Right renal cortex interstitium (tissue), 3 donors: ENCODE measurements around the gene ATP10A. TPM values are rescaled to one million over a fixed set of nuclear protein-coding genes. Genes with fewer than 3 reads are reported as not detected.

Experiments used
- DNase-seq, 3 donors: peaks; one replicate each; pipeline ENCODE4 v3.0.0-alpha.2; 2013; ENCODE audit warnings: low read depth in 3 of 3, low spot score in 2 of 3
- polyA plus RNA-seq, 3 donors: library from polyadenylated mRNA; unstranded; fragments of 120-200 nt; gene quantifications; one replicate each; pipeline ENCODE4 v1.2.1, GENCODE V29; 2013; ENCODE audit not compliant: insufficient read length in 3 of 3

The ATP10A gene
- polyA plus RNA-seq, 3 donors: 2.3 to 4.5 (median 2.9) TPM

DNA sequence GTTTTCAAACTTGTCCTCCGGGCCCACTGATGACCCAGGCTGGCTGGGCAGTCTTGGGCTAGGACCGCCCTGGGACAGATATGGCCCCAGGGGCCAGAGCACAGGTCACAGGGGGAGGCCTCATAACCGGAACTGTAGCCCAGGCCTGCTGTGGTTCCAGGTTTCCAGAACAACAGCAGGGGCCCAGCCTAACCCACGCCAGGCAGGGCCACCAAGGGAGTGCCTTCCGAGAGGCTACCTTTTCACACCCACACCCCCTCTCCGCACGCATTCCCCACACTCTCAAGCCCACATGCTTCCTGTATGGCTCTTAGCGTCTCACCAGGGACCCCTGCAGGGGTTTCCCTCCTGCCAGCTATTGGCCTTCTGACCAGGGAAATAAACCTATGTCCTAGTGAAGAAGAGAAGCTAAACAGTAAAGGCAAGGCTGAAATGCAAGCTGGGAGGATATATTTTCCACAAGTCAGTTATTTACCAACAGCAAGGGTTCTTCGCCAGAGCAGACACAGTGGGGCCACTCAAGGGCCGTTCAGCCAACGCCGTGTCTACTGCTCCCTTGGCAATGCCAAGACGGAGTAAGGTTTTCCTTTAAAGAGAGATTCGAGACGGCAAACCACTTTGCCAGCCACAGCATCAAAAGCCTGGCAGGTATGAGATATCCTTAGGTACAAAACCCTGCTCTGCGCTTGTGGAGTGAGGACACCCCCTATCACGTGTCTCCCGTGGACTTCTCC, 135.1 kb downstream of the ATP10A start:
- DNase-seq: no peak

DNA sequence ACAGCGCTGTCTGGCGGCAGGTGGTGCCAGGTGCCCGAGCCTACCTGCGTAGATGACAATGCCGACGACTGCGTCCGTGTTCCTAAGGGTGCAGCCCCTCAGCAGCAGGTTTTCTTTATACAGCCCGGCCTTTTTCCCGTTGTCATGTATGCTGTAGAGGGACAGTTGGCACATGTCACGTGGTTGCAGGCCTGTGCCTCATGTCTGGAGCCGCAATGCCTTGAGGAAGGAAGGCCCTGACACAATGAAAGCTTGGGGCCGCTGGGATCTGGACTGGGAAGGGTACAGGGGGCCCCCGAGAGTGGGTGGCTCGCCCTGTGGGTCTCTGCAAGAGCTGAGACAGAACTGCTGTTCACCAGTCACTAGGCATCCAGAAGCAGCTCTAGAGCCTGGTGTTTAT, 136.0 kb downstream of the ATP10A start:
- DNase-seq: no peak

DNA sequence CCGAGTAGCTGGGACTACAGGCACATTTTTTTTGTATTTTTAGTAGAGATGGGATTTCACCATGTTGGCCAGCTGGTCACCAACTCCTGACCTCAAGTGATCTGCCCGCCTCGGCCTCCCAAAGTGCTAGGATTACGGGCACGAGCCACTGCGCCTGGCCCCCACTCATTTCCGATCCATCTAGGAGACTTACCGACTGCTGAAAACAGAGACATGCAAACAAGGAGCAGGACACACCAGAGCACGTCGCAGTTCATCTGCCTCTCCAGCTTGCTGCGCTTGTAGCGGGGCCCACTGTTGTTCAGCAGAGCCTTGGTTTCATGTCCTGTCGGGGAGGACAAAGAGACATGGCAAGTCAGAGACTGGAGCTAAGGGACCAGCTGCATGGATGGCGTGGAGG, 137.4 kb downstream of the ATP10A start:
- DNase-seq: no peak

DNA sequence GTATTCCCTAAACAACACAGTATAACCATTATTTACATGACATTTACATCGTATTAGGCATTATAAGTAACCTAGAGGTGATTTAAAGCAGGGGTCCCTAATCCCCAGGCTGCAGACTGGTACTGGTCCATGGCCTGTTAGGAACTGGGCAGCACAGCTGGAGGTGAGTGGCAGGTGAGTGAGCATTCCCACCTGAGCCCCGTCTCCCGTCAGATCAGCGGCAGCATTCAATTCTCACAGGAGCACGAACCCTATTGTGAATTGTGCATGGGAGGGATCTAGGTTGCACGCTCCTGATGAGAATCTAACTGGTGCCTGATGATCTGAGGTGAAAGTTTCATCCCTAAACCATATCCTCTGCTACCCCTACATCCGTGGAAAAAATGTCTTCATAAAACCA, 138.2 kb downstream of the ATP10A start:
- no peak for DNase-seq

DNA sequence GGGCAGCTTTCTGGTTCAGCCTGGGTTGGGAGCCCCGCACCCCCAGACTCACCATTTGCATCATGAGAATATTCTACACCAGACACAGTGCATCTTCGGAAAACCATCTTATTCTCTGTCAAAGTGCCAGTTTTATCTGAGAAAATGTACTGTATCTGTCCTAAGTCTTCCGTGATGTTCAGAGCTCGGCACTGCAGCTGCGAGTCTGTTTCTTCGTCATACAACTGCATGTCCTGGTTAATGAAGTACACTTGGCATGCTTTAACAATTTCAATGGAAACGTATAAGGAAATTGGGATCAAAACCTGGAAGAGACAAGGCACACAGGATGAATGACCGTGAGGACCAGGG, 141.5 kb downstream of the ATP10A start:
- DNase-seq: no peak

DNA sequence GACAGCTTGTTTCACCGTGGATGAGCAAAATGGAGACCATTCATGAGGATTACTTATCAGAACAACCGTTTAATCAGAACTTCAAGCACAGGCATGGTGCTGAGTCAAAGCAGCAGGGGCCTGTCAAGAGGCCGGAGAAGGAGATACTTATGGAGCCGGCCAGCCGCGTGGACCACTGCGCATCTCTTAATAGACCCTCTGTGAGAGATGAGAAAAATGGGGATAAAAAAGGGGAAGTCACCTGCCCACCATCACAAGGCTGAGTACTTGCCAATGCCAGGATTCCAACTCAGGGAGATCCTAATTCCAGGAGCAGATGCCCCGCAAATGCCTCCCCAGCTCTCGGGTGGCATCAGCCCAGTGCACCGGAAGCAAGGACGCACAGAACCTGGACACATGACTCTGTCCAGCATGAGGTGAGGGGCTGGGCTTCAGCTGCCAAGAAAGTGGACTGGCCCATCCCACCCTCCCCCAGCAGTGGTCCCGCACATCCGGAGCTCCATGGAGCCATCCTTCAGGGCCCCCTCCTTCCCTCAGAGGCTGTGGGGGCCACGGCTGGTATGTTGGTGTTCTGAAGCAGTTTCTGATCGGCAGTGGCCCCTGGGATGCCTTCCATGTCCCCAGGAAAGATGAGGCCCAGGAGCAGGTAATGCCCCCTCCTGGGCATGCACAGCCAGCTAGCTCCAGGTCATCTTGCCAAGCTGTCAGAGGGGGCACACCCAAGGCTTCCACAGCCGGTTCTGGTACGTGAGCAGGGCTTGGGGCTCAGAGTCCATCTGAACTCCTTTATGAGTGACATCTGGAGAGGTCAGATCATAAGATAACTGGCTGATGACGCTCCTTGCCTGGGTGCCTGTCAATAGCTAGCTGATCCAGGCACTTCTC, 143.8 kb downstream of the ATP10A start:
- no peak for DNase-seq

DNA sequence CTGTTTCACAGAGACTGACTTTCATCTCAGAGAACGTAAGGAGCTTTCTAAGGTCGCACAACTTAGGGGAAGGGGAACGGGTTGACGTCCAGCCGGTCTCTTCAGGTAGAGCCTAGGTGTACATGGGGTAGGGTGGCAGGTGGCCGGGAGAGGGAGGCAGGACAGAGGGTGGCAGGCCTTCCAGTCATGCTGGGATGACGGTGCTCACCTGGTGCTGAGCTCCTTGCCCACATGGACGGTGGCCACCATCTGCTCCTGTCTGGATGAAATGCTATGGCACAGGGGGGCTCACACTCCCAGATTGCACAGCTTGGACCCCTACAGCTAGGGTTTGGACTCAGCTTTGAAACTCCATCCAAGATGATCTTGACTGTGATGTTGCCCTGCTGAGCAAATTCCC, 144.5 kb downstream of the ATP10A start:
- DNase-seq: no peak

DNA sequence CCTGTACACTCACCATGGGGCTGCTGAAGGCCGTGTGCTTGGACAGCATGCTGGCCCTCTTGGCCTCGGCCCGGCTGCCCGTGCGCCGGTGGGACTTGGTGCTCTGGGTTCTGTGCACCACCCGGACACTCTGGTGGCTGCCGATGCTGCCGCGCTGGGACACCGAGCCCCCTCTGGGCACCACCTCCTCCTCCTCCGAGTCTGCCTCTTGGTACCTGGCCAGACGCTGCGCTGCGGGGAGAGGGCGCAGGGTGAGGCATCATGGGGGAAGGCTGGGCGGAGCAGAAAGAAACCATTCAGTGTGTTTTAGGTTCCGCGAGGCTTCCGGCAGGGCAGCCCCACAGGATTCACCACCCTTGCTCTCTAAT, 145.0 kb downstream of the ATP10A start:
- DNase-seq: no peak

DNA sequence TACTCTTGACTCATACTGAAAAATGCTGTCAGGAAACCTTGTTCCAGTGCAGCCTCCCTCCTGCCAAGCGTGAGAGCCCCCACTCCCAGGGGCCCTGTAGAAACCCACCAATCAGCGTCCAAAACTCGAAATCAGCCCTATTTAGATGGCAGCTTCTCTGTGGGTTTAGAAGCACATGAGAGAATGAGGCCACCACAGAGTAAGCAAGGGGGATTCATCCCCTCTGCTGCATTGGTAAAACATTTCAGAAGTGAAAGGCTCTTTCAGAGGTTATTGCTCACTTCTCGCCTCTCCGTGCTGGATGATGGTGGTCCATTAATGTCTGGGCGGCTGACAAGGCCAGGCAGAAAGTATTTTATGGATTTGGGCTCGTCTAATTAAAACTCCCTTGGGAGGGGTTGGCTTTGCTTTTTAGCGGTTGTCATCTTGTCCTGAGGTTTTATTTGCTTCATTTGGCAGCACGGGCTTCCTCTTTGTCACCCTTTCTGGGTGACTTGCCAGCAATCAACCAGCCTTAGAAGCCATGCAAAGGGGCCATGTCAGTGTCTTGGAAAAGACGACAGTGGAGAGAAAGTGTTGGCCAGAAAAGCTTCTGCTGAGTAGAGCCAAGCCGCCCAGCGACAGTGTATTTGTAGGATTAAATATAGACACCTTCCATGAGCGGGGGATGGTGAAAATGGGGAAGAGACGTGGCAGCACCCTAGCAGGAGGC, 145.5 kb downstream of the ATP10A start:
- DNase-seq: no peak

DNA sequence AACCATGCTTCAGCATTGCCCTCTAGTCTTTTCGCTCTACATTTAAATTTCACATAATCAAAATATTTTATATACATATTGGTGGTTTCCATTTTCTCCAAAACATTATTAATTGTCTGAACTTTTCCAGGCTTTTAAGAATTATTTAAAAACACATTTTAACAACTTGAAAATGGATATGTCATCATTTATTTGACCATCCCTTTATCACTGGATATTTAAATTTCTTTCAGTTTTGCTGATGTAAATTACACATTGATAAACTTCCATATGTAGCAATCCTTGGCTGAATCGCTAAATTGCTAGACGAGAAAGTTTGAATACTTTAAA, 146.0 kb downstream of the ATP10A start:
- DNase-seq: no peak

DNA sequence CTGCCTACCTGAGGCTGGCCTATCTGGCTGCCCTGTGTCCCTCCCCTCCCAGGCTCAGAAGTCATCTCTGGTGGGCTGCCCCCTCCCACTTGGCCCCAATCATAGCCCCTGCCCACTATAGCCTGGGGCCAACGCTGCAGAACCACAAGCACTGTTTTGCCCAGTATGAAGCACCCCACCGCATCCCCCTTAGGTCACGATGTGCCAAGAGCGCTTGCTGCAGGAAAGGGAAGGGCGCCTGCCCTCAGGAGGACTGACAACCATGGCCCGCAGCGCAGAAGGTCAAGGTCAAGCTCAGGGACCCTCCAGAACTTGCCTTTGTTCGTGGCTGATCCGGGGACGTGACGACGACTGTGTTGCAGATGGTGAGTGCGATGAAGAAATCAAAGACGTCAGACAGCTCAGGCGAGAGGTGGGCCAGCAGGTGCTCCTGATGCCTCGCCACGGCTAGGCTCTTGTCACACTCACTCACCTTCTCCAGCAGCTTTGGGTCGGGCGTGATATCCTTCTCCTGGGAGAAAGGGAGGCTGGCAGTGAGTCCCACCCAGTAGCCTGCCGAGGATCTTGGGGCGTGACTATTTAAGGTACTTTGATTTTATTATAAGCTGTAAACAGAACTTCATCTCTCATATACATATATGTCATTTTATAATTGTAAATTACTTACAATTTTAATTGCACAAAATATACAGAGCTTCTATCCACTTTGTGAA, 146.6 kb downstream of the ATP10A start:
- DNase-seq: no peak

DNA sequence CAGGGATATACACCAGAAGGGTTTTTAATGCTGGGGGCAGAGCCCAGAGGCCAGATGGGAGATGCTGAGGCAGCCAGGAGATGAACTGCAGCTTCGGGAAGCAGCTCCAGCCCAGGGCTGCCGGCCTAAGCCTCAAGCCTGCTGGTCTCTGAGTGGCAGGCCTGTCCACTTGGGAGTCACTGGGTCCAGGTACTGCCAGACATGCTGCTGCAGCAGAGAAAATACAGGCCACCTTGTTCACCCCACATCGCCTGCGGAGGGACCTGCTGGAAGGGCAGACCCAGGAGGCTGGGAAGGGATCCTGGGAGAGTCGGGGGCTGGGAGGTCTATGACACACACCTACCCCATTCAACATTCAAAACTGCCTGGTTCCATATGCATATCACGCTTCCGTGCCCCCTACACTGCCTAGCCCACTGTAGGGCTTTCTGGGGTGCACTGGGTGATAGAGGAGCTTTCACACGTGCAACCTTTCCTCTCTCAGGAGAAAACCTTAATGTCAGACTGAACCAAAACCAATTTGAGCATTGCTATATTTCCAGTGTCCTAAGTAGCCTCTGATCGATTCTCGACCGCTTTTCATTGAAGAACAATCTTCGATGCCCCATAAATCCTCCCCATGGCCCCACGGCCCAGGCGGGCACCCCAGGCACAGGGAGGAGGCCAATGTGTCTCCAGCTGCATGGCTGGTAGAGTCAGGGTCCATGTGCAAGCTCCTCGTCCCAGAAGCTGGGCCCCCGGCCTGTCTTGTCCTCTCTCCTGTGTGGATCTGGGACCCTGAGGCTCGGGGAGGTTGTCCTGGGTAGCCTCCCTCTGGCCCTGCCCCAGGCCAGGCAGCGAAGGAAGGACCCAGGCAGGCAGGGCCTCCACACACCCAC, 147.4 kb downstream of the ATP10A start:
- no peak for DNase-seq

DNA sequence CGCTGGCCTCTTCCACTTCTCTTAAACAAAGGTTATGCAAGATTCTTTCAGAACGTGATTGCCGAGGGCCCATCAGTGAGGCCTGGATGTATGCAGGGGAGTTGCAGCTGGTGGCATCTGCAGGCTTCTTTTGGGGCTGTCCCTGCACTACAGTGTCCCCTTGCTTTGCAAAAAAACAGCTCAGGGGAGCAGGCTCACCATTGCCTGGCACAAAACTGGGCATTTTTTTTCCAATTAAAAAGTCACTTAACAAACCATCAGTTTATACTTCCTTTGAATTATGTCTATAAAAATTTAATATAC, 148.6 kb downstream of the ATP10A start:
- DNase-seq: no peak

DNA sequence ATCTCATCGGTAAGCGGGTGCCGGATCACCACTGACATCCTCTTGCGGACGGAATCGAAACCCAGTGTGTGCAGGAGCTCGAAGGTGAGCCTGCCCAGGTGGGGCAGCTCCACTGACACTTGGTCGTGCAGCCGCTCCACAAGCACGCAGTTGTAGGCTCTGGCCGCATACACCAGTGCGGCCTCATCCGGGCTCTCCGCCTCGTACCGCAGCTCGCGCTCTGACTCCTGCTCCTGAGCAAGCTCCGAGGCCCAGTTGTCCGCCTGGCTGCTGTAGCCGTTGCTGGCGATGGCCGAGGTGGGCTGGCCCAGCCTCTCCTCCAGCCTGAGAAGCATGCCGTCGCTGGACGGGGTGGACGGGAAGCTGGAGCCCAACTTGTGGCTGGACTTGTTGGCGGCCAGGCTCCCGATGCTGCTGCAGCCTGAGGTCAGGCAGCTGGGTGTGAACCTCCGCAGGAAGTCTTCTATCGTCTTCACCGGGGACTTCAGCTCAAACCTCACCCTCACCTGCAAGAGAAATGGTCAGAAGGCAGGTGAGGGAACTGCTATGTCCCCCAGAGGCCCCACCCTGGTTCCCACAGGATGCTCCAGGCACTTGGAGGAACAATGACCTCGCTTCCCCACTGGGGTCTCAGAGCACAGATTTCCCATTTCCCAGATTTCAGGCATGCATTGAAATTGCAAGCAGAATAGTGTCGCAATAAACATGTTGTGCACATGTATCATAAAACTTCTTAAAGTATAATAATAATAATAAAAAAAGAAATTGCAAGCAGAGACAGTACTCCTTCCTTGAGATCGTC, 149.2 kb downstream of the ATP10A start:
- DNase-seq: no peak

DNA sequence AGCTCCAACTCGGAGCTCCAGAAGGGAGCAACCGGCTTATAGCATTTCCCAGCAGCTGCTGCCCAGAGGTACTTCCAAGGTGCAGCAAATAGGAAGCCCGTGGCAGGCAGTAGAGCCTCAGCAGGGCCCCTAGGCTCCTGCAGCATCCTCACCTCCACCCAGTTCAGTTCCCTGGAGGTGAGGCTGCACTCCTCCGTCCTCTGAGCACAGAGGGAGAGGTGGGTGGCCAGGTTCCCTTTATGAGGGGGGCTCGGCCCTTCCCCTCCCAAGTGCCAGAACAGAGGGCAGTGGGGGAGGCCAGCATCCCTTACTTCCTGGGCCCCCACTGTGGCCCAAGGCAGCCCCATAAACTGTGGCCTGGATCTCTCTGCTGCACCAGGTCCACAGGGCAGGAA, 150.2 kb downstream of the ATP10A start:
- no peak for DNase-seq

DNA sequence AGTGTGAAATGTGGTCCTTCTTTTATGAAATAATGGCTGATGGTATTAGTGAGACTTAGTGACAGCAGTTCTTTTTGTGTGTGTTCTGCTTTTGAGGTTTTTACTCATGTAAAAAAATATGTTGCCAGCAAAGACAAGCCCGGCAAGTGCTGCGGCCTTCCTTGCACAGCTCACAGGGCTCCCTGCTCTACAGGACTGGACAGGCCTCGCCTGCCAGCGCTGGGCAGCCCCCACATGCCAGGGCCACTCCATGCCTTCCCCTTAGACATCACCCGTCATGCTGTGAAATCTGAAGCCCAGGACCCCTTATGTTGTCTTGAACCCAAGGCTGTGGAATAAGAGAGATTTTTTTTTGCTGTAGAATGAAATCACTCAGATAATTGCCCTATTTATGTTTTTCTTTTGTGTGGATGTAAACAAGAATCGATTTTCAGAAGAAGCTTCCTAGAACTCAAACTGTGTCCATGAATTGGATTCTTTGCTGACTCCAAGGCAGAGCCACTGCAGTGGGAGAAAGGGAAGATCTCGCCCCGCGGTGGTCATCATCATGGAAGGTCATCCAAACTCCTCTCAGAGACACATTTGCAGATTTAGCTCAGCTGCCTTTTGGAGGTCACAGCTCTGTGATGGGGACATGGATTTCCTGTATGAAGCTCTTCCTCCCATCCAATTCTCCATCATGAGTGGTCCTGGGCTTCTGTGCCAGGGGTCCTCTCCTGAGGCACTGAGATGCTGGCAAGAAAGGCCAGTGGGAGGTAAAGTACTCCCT, 150.8 kb downstream of the ATP10A start:
- DNase-seq: no peak

DNA sequence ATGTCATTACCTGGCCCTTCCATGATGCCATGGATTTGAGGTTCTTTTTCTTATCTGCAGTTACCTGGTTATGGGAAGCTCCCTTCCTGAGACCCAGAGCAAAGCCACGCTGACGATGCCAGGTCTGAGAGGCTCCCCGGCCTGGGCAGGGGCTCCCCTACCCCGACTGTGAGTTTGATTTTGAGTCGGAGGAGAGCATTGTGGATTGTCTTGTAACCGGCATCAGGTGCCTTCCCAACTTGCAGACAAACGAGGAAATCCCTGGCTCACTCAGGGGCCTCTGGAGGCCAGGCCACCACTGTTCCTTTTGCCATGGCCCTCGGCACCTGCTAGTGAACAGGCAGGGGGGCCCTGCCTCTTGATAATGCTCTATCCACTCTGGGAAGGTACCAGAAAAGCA, 151.4 kb downstream of the ATP10A start:
- no peak for DNase-seq

DNA sequence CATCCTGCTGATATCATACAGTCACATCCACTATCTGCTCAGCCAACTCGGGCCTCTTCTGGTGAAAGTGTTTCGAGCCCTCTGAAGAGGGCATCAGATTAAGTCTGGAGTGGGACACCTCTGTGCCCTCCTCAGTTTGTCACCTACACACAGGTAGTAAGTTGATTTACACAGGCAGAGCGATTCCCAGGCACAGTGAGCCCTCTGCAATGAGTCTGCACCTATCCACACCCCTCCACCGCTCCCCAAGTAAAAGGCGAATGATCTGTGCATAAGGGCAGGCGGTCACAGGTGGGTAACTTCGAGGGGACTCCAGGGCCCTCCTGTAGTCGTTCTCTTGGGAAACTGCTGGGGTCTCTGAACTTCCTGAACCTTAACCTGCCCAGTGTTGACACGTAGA, 152.0 kb downstream of the ATP10A start:
- no peak for DNase-seq

DNA sequence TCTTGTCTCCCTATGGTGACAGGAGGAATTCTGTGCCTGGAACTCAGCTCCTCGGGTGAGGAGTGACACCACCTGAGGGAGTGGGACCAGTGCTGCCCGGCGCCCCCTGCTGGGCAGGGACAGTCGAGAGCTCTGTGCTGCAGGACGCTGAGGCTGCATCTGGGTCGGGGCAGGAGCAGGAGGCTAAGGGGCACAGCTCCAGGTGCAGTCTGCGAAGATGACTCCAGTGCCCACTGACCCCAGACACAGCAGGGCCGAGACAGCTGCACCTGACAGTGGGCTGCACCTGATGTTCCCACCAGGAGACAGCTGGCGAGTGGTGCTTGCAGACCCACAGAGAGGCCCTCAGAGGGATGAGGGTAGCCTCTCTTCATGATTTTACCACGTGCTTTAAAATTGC, 152.9 kb downstream of the ATP10A start:
- no peak for DNase-seq
